Measurements from ENCODE around the gene HSPB3. TPM values are rescaled to one million over a fixed set of nuclear protein-coding genes. Genes with fewer than 3 reads are reported as not detected.
A peak's percentile ranks its signal among the peaks of the same experiment; 100 is the strongest.

Gene HSPB3
- 1 to 10 TPM in 4 of 7 donors, under 1 TPM in 1, not detected in 2; 0.58 to 3.7 (median 1.2) TPM for total RNA-seq
- 1 to 10 TPM; 2.1 to 3.8 TPM for polyA plus RNA-seq
- long read RNA-seq, donor 1 = 0 reads
- long read RNA-seq, donor 2, partial matches to known transcripts = 0 of 3 reads
- long read RNA-seq, donor 2, other reads (novel, unspliced or antisense) = 0 of 3 reads
- long read RNA-seq, donor 3, partial matches to known transcripts = 0 of 2 reads
- long read RNA-seq, donor 3, other reads (novel, unspliced or antisense) = 0 of 2 reads

- Histone ChIP-seq H3K4me1 (ENCODE audit: insufficient read depth) (peaks cover 17% of the 10 kb centered on the region), H3K27ac (peak within 1 kb of the TSS in 1 of 2 donors; percentile 14), H3K36me3 (no peaks in the 10 kb centered on the region), H3K4me3 (peak within 1 kb of the TSS; percentile 8), H3K9me3 (no peaks in the 10 kb centered on the region), H3K27me3 (no peaks in the 10 kb centered on the region)
- TF ChIP-seq POLR2A (IDR thresholded peaks at IDR 0.05) = no peak
- no peak for TF ChIP-seq EP300 (IDR thresholded peaks at IDR 0.05)
- TF ChIP-seq, protein P1, sequence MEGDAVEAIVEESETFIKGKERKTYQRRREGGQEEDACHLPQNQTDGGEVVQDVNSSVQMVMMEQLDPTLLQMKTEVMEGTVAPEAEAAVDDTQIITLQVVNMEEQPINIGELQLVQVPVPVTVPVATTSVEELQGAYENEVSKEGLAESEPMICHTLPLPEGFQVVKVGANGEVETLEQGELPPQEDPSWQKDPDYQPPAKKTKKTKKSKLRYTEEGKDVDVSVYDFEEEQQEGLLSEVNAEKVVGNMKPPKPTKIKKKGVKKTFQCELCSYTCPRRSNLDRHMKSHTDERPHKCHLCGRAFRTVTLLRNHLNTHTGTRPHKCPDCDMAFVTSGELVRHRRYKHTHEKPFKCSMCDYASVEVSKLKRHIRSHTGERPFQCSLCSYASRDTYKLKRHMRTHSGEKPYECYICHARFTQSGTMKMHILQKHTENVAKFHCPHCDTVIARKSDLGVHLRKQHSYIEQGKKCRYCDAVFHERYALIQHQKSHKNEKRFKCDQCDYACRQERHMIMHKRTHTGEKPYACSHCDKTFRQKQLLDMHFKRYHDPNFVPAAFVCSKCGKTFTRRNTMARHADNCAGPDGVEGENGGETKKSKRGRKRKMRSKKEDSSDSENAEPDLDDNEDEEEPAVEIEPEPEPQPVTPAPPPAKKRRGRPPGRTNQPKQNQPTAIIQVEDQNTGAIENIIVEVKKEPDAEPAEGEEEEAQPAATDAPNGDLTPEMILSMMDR (IDR thresholded peaks at IDR 0.05) = no peak
- intact Hi-C loops (cut with DNase I) = no loop called here
- 41 to 63% (median 45%) methylated on average over 18 of the region's 18 CpGs for WGBS, 3 donors
- DNase-seq = peak; percentile 20 to 45 (median 28)
Observed at GRCh38 chr5:54455413-54456157, at the start of gene HSPB3. Gene HSPB3, plus strand, starts transcription at chr5:54455699. Its CDS starts 91 bp downstream, at chr5:54455790.

DNA sequence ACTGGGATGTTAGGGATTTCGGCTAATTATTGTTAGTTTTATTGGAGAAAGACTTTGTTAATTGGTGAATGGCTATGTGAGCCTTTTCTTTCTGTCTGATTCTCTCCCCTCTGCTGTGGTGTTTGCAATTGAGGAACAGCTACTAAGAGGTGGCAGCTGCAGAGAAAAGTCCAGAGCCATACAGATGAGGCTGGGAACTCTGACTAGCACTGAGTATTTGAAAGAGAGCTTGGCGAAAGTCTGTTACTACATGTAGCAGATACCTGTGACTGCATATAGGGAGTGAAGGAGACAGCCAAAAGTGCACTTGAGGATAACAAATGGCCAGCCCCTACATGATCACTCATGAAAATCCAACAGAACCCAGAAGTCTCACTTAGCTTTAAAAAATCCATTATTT, 44.3 kb upstream of the HSPB3 start:
- H3K4me1 ChIP-seq (ENCODE audit: insufficient read depth) = no peaks in the 10 kb centered on the region
- no peaks in the 10 kb centered on the region for H3K36me3 ChIP-seq
- no peaks in the 10 kb centered on the region for H3K9me3 ChIP-seq
- TF ChIP-seq EP300 (IDR thresholded peaks at IDR 0.05) = no peak
- TF ChIP-seq, protein P1 (IDR thresholded peaks at IDR 0.05) = no peak
- TF ChIP-seq POLR2A (IDR thresholded peaks at IDR 0.05) = no peak
- intact Hi-C loops (cut with DNase I) = loop anchor here in 3 of 4 donors (10.0 kb wide), 2 partner anchors 96 to 166 kb away; partner anchors contain the start of gene ARL15 (in 1 of the 3)
- no peak for DNase-seq
- no peak overlapping the region for H3K4me3 ChIP-seq
- no peak overlapping the region for H3K27ac ChIP-seq
- no peaks in the 10 kb centered on the region for H3K27me3 ChIP-seq
- WGBS, 3 donors = 92 to 95% (median 95%) methylated on average over 2 of the region's 2 CpGs

DNA sequence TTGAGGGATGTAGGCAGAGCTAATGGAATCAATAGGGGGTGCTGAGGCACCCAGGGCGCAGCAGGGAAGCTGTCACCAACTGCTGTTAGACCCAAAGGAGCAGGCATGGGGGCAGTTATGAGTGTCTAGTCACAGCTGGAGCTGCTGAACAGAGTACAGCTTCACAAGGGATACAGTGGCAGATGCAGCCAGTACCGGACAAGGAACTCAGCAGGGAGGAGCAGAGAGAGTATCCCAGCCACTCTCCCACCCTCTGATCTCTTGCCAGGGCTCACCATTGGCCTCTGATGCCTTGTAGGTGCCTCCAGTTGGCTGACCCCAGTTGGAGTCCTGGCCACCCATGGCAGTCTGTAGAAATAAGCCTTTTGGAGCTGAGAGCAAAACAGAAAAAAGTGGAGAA, 42.6 kb upstream of the HSPB3 start:
- no peak for DNase-seq
- no peaks in the 10 kb centered on the region for H3K36me3 ChIP-seq
- TF ChIP-seq, protein P1 (IDR thresholded peaks at IDR 0.05) = no peak
- TF ChIP-seq POLR2A (IDR thresholded peaks at IDR 0.05) (no peak), EP300 (IDR thresholded peaks at IDR 0.05) (no peak)
- no peaks in the 10 kb centered on the region for H3K9me3 ChIP-seq
- intact Hi-C loops (cut with DNase I) = loop anchor here in 3 of 4 donors (10.0 kb wide), 2 partner anchors 98 to 168 kb away; partner anchors contain the start of gene ARL15 (in 1 of the 3)
- H3K4me1 ChIP-seq (ENCODE audit: insufficient read depth) = no peaks in the 10 kb centered on the region
- no peaks in the 10 kb centered on the region for H3K27me3 ChIP-seq
- no peak overlapping the region for H3K27ac ChIP-seq
- no peak overlapping the region for H3K4me3 ChIP-seq
- 67 to 89% (median 72%) methylated on average over 2 of the region's 2 CpGs for WGBS, 3 donors

DNA sequence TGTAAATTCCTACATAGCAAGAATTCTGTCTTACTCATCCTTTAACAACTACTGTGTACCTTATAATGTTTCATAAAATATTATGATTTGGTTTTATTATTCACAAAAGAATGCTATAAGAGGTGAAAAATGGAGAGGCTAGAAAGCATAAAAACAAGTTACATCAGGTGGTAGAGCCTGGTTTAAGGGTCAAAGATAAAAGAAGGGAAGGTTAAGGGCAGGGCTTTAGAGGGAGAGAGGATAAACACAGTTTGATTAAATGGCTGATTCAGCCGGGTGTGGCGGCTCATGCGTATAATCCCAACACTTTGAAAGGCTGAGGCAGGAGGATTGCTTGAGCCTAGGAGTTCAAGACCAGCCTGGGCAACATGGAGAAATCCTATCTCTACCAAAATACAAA, 40.4 kb upstream of the HSPB3 start:
- no peaks in the 10 kb centered on the region for H3K36me3 ChIP-seq
- 86 to 92% (median 91%) methylated on average over 3 of the region's 3 CpGs for WGBS, 3 donors
- H3K4me3 ChIP-seq = no peak overlapping the region
- H3K9me3 ChIP-seq = no peaks in the 10 kb centered on the region
- H3K27ac ChIP-seq = no peak overlapping the region
- no peak for DNase-seq
- TF ChIP-seq POLR2A (IDR thresholded peaks at IDR 0.05) = no peak
- TF ChIP-seq, protein P1 (IDR thresholded peaks at IDR 0.05) = no peak
- no peak for TF ChIP-seq EP300 (IDR thresholded peaks at IDR 0.05)
- intact Hi-C loops (cut with DNase I) = loop anchor here in 3 of 4 donors (10.0 kb wide), 2 partner anchors 100 to 170 kb away; partner anchors contain the start of gene ARL15 (in 1 of the 3)
- no peaks in the 10 kb centered on the region for H3K27me3 ChIP-seq
- no peaks in the 10 kb centered on the region for H3K4me1 ChIP-seq (ENCODE audit: insufficient read depth)

Data from ovary (tissue), 10 donors.